SK-N-MC (cell line): ENCODE results near the gene KRT17.
"Not testable (repeated sequence)": the region's sequence is repeated elsewhere in the genome, so short reads cannot be mapped to it uniquely, and the experiment has no call there.

ENCODE experiments used
- EZH2 ChIP-seq: fragments of 200-600 bp; sonication (generic); IDR thresholded peaks from one replicate; pipeline ENCODE4 v1.6.1; 2017; ENCODE audit warnings: antibody characterized with exemption
- POLR2AphosphoS5 ChIP-seq: IDR thresholded peaks from 2 replicates; pipeline ENCODE4 v1.6.1; 2012; ENCODE audit warnings: mild to moderate bottlenecking, low read depth, low read length, borderline replicate concordance

- not testable (repeated sequence) for TF ChIP-seq EZH2, POLR2AphosphoS5
These were observed 4.4 kb upstream of the KRT17 start for GRCh38 chr17:41628621-41629255.
